A549 (cell line): ENCODE measurements around the gene CEACAM4.

Experiments used
- CEBPB ChIP-seq, 2 experiments: fragments of >200 bp in 1 of 2; sonication (Bioruptor Twin) in 1 of 2; formaldehyde crosslinking in 1 of 2; IDR thresholded peaks; 2 replicates each; pipeline ENCODE4 v1.6.1; 2012 to 2016
- POLR2A ChIP-seq: IDR thresholded peaks from 2 replicates; pipeline ENCODE4 v1.6.1; 2012; ENCODE audit warnings: mild to moderate bottlenecking, low read length

DNA sequence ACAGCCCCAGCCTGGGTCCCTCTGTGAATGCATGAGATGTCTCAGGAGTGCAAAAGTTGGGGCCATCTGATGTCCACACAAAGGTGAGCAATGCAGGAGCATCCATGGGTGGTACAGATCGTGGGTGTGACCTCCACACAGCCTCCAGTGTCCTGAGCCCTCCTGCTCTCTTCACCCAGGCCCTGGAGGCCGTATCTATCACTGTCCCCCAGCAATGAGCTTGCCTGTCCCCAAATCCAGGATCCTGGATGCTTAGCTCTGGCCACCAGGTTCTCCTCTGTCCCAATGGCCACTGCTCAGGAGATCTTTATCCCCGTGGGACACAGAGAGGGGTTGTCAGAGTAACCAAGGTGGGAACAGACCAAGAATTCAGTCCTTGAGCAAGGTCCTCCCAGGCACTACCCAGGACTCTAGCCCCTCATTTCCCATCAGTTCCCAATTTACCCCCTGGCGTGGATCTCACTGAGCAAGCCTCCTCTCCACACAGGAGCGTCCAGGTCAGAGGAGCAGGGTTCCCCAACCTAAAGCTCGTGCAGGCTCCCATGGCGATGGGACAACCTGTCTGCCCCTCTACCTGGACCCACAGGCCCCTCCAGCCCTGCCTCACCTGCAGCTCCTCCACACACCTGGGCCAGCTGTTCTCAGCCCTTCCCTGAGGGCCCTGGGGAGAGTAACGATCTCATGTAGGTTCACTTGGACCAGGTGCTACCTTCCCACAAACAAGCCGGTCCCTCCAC is 39.6 kb downstream of the CEACAM4 start:
- TF ChIP-seq POLR2A, result no peak
- TF ChIP-seq CEBPB (IDR thresholded peaks at IDR 0.05), result no peak
